HG02938 (cell line): ENCODE results near the gene PLD3.

ENCODE experiments used
- ATAC-seq: cut with Tn5 transposase; IDR thresholded peaks from one replicate; pipeline ENCODE4 v1.9.1; 2021; ENCODE audit warnings: mild to moderate bottlenecking, moderate library complexity; ENCODE audit not compliant: unreplicated experiment

Gene PLD3

DNA sequence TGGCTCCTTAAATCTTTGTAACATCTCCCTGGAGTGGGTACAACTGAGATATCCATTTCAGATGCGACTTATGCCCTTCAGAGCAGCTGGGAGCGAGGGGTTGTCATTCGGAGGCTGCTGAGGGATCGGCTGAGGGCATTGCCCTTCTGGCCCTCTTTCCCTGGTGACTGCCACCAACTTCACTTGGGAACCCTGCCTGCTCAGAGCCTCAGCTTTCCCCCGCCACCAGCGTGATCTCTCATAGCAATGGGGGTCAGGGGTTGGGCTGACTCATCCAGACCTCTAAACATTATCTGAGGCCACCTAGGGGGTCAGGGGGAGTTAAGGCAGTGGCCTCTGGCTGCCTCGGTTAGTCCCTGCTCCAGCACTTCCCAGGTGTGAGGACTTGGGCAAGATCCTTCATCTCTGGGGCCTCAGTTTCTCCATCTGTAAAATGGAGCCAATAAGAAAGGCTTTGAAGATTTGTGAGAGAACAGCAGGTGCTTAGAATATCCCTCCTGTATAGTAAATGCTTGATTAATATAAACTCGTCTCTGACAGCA is 63.5 kb downstream of the PLD3 start:
- ATAC-seq = no peak

DNA sequence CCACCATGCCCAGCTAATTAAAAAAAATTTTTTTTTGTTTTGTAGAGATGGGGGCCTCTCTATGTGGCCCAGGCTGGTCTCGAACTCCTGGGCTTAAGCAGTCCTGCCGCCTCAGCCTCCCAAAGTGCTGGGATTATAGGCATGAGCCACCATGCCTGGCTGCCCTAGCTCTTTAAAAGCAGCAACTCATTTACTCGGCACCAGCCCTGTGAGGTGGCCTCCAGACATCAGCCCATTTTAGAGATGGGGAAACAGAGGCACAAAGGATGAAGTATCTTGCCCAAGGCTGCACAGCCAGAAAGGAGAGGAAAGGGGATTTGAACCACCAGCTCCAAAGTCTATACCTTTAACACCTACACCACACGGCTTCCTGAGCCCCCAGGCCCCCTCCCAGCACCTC is 64.4 kb downstream of the PLD3 start:
- ATAC-seq = no peak

DNA sequence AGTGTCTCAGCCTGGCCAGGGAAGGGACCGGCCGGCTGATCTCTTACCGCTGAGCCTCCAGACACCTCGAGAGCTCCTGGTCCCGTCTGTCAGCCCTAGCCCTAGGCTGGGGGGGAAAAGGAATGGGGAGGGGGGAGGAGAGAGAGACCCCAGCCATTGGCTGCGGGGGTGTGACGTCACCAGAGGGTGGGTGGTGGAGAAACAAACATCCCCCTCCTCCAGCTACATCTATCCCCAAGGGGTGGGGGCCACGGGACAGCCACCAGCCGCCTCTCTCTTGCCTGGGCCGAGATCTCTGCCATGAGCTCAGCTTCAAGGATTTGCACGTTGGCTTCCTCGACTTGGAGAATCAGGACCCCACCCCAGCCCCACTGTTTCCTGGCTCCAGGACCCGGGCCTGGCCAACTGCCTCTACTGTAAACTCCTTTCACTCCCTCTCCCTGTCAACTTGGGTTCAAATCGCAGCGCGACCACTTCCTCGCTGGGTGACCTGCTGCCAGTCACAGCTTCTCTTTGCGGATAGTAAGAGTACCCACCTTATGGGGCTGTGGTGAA is 64.9 kb downstream of the PLD3 start, which contains the start of gene PRX:
Gene PRX, minus strand, starts transcription at position 88 of the 555 bp plus-strand sequence. CDS start 5,446 bp downstream, outside the sequence.
- no peak for ATAC-seq

DNA sequence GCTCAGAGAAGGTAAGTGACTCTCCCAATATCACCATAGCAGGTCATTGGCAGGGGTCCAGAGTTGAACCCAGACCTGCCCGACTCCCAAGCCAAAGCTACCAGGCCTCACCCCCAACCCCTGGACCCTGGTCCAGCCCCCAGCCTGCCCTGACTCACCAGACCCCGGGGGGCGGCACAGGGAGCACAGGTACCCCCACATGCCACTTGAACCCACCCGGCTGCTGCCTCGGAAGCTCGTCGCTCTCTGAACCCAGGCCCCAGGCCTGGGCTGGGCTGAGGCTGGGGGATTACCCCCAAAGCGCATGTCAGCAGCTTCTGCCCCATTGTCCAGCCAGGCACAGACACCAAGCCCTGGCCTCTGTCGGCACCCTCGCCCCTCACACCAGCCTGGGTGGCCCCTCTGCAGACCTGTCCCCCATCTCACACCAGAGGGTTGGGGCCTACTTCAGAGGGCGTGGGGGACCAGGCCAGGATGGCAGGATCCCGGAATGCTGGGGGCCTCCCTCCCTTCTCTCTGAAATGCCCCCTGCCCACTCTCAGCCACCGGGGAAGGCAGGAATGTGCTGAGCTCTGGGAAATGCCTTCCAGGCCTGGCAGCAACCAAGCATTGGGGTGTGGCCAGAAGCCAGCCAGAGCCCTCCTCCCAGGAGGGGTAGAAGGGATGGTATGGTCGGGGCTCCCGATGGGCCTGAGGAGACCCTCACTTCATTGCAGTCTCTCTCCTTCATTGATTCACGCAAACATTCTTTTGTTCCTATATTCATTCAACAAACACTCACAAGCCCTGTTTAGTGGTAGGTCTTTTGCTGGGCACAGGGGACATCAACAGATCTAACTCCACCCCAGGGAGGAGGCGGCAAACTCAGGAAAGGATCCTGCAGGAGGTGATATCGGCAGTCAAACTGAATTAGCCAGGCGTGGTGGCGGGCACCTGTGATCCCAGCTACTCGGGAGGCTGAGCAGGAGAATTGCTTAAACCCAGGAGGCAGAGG is 66.3 kb downstream of the PLD3 start:
- ATAC-seq = no peak

DNA sequence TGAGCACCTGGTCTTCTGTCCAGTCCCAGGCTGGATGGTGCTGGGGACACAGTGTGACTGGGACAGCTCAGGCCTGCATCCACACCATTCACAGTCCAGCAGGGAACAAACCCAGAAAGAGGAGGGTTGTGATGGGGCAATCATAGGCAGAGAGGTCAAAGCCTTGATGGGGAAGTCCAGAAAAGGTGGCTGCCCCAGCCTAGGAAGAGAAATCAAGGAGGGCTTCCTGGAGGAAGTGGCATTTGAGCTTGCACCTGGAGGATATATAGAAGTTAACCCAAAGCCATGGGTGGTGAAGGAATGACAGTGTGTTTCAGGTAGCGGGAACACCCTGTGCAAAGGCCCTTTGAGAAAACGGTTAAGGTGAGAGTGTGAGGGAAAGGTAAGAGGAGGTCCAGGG is 67.3 kb downstream of the PLD3 start:
- ATAC-seq = no peak

DNA sequence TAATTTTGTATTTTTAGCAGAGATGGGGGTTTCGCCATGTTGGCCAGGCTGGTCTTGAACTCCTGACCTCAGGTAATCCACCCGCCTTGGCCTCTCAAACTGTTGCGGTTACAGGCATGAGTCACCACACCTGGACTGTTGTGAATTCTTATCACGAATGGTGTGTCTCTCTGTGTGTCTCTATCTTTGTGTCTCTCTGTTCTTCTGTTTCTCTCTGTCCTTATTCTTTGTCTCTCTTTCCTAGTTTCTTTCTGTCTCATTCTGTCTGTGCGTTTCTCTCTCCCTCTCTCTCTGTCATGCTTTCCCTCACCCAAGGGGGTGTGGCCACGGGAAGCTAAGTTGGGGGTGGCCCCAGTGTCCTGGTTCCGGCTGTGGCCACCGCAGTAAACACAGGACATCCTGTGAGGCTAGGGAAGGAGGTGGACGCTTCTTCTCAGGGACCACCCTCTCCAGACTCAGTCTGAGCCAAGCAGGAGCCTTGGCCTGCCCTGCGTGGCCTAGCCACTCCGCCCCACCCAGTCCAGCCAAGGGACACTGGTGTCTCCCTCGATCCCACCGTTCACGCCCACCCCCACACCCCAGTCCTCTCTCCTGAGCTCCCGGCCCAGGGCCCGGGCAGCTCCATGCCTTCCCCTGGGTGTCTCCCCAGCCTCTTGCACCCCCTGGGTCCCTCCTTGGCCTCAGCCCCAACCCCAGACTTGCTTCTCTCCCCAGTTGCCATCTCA is 68.6 kb downstream of the PLD3 start:
- no peak for ATAC-seq

DNA sequence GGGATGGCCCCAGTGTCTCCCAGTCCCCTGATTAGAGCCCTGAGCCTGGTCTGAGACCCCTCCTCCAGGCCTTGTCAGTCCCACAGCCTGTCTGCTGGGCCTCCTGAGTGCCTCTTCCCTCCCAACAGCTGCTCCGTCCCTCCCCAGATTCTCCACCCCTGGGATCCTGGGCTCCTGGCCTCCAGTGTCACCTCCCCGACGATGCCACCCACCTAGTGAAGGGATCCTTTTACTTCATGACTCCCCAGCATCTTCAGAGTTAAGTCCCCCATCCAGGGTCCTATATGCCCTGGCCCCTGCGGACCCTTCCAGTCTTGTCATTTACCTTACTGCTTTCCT is 69.1 kb downstream of the PLD3 start:
- no peak for ATAC-seq

DNA sequence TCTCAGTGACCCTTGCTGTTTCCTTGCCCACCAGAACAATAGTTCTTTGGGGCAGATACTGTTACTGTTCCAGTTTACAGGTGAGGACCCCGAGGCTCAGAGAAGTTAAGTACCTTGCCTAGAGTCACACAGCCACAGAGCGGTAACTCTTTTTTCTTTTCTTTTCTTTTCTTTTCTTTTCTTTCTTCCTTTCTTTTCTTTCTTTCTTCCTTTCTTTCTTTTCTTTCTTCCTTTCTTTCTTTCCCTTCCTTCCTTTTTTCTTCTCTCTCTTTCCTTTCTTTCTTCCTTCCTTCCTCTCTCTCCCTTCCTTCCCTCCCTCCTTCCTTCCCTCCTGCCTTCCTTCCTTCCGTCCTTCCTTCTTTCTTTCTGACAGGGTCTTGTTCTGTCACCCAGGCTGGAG is 69.5 kb downstream of the PLD3 start:
- ATAC-seq = no peak

DNA sequence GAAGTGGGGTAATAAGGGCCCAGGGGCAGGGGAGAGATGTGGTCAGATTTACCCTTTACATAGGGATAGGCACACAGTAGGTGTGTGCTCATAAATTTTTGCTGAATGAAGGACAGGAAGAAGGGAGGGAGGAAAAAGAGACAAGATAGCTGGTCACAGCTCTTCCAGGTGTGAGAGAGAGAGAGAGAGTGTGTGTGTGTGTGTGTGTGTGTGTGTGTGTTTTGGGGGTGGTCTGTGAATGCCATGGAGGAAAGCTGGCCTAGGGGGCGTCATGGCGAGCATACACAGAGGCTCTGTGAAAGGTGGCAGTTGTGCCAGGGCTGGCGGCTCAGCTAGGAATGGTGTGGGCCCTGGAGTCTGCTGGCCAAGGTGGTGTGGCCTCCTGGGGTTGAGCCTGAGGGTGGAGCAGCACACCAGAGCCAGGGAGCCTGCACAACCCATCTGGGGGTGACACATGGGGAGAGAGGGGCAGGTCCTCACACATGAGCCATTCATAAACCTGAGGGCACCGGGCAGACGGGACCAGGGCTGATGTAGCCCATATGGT is 70.6 kb downstream of the PLD3 start:
- ATAC-seq = no peak

DNA sequence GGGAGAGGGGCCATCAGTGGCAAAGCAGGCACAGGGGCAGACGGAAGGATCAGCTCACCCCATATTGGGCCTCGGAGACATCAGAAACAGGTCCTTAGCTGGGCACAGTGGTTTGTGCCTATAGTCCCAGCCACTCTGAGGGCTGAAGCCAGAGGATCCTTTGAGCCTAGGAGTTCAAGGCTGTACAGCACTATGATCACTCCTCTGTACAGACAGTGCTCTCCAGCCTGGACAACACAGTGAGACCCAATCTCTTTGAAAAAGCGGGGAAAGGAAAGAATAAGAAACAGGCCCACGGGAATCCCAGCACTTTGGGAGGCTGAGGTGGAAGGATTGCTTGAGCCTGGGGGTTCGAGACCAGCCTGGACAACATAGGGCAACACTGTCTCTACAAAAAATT is 71.3 kb downstream of the PLD3 start:
- ATAC-seq = no peak

DNA sequence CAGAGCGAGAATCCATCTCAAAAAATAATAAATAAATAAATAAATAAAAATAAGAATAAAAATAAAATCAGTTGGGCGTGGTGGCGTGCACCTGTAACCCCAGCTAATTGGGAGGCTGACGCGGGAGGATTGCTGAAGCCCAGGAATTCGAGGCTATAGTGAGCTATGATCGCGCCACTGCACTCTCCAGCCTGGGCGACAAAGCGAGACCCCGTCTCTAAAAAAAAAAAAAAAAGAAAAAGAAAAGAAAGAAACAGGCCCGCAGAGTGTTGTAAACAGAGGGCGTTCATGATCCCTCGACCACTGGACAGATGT is 71.9 kb downstream of the PLD3 start:
- ATAC-seq = no peak

DNA sequence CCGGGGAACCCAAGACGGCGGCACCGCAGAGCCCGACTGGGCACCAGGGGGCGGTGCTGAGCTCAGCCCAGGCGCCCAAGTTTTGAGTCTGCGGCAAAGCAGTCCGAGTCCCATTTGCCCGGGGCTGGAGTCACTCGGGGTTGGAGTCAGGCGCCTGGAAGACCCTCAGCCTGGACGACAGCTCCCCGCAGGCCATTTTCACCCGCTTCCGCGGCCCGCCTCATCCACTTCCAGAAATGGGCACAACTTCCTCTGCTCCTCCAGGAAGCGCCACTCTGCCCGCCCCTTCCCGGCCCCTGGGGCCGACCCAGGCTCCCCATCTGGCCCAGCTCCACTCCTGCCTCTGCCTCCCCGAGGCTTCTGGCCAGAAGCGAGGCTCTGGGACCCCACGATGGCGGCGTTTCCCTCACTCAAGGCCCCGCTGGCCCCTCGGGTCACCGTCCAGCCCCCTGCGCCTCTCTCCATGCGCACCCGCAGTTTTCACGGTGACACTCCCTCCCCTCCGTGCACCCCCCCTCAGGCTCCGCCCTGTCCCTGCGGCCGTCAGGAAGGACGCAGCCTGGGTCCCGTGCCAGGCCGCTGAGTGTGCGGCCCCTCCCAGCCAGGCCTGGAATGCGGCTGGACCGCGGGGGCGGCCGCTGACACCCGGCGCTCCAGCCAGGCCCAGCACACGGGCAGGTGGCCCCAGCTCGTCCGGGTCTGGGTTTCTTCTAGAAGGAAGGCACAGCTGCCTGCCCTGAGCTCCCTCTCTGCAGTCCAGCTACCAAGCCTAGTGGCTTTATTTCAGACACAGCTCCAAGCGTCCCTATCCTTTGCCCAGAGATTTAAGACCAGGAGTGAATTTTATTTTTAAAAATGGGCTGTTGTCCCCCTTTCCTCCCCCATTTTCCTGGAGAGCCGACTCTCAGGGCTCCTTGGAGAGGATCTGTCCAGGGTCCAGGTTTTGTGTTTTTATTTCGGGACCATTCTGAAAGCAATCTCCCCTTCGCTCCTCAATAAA is 72.6 kb downstream of the PLD3 start:
- no peak for ATAC-seq

DNA sequence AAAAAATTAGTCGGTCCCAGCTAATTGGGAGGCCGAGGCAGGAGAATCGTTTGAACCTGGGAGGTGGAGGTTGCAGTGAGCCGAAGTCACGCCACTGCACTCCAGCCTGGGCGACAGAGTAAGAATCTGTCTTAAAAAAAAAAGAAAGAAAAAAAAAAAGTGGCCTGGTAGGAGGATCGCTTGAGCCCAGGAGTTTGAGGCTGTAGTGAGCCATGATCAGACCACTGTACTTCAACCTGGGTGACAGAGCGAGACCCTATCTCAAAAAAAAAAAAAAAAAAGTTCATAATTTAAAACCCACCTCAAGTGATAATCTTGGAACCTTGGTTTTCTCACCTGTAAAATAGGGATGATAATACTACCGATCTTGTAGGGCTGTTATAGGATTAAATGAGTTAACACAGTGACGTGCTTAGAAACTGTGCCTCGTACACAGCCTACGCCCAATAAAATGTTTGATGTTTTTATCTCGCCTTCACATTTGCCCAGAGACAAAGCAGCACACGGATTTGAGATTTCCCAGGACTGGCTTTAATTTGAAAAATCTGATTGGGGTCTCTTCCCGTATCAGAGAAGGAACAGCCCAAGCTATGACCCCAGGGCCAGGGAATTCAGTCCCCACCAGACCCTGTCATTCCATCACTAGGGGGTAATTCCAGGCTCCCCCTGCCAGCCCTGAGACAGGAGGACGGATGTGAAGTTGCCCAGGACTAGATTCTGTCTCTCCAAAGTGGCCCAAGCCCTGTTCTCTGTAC is 73.7 kb downstream of the PLD3 start:
- ATAC-seq = no peak

DNA sequence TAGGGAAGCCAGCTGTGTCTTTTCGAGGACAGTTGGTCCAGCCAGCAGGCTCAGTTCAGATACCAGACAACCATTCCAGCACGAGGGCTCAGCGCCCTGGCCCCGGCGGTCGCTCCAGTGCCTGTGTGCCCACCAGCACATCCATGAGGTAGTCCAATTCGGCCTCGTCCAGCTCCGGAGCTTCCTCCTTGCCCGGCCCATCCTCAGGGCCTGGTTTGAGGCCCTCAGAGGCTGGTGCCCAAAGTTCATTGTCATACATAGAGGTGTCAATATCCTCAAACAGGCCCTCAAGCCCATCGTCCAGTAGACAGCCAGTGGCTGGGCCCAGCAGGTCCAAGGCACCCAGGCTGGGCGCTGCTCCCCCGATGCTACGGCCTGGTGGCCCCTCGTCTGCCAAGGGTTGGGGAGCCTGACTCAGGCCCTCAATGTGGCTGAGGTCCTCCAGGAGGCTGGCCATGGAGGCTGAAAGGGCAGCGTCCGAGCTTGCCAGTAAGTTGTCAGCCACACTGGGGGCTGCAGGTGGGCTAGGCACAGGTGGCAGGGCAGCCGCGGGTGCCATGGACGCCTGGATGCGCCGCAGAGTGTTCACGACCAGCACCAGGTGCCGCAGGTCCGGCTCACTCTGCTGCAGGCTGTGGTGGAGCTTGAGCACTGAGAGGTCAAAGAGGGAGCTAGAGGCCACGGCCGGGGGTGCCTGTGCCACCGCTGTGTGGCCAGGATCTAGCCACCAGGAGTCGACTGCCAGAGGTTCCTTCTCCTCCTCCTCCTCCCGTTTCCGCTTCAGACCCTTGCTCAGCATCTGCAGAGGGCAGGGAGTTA is 74.5 kb downstream of the PLD3 start:
- ATAC-seq = no peak

DNA sequence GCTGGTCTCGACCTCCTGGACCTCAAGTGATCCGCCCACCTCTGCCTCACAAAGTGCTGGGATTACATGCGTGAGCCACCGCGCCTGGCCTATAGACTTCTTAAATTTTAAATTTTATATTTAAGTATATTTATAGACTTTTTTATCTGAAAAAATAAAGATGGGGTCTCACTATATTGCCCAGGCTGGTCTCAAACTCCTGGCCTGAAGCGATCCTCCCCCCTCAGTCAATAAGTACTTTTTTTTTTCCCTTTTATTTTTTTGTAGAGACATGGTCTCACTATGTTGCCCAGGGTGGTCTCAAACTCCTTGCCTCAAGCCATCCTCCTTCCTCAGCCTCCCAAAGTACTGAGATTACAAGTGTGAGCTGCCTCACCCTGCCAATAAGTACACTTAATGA is 75.4 kb downstream of the PLD3 start:
- no peak for ATAC-seq

DNA sequence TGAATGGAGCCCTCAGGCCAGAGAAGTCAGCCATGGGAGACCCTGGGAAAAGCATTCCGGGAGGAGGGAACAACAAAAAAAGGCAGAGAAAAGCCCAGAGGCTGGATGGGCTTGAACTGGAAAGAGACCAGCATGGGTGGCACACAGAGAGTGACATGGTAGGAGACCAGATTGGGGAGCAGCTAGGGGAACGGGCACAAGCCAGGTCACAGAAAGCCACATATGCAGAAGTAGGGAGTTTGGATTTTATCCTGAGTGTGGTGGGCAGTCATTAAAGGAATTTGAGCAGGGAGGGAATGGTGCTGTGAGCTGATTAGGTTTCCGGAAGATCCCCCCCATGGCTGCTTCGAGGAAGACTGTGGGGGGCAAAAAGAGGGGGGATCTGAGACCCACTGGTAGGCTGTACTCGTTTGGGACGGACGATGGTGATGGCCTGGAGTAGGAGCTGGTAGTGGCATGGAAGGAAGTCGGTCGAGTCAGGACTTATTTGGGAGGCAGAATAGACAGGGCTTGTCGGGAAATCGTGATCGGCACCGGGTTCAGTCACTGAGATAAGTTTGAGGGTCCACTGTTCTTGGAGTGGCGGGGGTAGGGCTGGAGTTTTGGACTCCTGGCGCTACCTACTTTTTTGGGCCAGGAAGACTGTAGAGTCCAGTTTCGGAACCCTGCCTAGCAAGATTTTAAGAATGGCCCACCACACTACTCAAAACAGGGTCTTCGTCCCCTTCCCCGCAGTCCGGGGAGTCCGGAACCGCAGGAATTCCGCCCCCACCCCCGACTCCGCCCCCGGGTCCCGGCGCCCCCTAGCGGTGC is 76.3 kb downstream of the PLD3 start:
- no peak for ATAC-seq

DNA sequence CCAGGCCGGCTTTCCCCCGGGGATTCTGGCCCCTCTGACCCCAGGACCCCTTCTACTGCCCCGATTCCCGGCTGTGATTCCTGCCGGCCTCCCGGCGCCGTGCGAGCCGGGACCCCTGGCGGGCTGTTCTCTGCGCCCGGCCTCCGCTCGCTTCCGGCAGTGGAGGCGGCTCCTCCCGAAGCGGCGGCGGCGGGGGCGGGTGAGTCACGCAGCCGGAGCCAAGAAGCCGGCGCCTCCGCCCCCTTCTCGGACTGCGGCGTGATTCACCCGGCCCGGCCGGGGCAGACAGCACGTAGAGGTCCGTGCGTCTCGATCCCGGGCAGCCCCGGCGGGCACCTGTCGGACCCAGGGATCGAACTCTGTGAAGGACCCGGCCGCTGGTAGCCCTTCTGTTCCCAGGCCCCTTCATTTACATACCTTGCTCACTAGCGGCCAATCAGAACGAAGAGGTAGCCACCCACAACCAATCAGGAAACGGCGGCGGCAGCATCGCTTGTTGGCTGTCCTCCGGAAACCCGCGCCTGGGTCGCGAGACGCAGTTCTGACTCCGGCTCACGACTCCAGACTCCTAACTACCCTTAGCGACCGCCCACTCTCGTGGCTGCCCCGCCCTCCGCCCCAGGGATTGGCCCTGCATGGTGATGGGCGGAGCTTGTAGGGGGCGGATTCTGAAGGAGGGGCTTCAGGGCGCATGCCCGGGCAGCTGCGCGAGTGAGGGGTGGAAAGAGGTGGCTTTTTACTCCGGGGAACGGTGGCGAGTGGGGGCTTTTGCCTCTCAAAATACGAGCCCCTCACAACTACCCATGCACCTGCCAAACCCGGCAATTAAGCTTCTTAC is 77.2 kb downstream of the PLD3 start, which contains the start of gene SERTAD1:
Gene SERTAD1, minus strand, starts transcription at position 543 of the 838 bp plus-strand sequence. CDS start 2,446 bp downstream, outside the sequence.
- peak; percentile 78 for ATAC-seq
